Fibroblast of upper back skin (primary cell): ENCODE measurements around the gene SLC25A20.
"Not testable (repeated sequence)": the region's sequence is repeated elsewhere in the genome, so short reads cannot be mapped to it uniquely, and the experiment has no call there.

Experiments used
- DNase-seq: peaks from one replicate; pipeline ENCODE4 v3.0.0-alpha.2; 2013

Gene SLC25A20, protein sequence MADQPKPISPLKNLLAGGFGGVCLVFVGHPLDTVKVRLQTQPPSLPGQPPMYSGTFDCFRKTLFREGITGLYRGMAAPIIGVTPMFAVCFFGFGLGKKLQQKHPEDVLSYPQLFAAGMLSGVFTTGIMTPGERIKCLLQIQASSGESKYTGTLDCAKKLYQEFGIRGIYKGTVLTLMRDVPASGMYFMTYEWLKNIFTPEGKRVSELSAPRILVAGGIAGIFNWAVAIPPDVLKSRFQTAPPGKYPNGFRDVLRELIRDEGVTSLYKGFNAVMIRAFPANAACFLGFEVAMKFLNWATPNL

DNA sequence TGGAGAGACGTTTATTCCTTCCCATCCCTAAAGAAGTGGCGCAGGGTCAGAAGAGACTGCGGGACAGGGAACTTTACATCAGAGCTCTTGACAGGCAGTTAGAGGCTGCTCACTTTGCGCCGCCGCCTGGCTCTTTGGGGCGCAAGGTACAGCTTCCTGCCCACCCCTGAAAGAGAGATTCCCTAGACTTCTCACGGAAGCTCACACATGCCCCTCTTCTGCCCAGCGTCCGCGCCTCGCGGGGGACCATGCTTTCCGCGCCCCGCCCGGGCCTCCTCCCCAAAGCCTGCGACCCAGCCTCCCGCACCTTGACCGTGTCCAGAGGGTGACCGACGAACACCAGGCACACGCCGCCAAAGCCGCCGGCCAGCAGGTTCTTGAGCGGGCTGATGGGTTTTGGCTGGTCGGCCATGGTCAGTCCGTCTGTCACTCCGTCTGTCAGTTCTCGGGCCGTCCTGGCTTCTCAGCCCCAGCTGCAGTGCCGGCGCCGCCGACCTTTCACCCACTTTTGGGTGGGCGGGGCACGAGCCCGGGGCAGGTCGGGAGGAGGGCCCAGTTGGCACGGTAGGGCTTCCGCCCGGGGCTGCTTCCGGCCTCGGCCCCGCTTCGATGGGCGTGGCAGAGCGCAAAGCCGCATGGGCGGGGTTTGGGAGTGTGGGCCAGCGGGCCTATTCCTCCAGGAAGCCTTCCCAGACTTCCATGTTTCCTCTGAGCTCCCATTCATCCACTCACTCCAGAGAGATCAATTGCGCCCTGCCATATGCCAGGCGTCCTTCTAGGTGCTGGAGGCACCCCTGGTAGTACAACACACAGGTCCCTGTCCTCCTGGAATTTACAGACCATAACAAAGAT lies at the start of gene SLC25A20:
TSS of gene SLC25A20 (minus strand) at position 500 of the 852 bp plus-strand sequence. CDS start at position 412, 88 bp downstream.
- DNase-seq = peak; percentile 82

DNA sequence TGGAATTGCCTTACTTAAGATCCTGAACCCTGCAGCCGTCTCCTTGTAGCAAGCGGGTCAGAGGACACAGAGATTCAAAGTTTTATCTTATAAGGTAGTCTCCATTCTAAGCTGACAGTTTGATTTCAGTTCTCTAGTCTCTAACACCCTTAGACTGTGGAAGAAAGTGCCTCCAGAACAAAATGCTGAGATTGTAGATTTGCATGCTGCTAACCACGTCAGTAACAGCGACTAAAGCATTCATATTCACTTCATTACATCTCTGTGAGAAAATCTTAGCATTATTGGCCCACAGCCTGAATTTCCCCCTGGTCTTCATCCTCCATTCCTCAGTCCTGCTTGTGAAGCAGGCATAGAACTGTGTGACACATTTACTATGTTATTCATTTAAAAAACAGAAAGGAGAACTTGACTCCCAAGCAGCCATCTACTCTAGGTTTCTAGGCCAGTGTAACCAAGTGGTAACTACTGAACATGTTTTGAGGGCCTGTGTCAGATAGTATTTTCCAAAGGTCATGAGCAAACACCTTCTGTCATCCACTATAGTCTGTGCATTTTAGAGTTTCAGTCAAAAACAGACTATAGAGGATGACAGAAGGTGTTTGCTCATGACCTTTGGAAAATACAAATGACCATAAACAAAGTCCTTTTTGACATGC lies 47.3 kb upstream of the SLC25A20 start:
- no peak for DNase-seq

DNA sequence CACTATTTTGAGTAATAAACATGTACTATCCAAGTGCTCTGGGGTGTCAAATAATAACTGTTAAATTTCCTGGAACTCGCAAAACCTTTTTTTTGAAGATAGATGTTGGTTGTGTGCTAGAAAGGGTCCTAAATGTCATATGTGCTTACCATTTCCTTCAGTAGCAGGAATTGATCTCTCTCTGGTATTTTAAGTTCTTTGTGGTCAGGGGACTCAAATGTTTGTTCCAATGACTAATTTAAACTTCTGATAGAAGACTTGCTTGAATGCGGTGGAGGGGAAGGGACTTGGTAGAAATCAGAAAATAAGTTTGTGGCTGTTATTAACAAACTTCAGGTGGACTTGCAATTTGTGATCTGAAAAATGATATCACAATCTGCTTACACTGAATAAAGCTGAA lies 46.8 kb upstream of the SLC25A20 start:
- no peak for DNase-seq

DNA sequence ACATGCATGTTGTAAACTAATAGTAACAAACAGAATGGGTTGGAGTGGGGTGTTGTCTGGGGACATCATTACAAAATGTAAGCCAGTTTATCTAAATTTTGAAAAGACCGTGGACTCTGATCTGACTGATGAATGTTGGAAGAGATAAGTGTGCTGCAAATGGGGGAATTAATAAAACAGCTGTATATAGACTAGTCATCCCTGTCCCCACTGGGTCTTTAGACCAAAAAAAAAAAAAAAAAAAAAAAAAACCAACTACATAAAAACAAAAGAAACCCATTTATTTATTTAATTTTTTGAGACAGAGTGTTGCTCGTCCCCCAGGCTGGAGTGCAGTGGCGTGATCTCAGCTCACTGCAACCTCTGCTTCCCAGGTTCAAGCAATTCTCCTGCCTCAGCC lies 40.0 kb upstream of the SLC25A20 start:
- DNase-seq = no peak

DNA sequence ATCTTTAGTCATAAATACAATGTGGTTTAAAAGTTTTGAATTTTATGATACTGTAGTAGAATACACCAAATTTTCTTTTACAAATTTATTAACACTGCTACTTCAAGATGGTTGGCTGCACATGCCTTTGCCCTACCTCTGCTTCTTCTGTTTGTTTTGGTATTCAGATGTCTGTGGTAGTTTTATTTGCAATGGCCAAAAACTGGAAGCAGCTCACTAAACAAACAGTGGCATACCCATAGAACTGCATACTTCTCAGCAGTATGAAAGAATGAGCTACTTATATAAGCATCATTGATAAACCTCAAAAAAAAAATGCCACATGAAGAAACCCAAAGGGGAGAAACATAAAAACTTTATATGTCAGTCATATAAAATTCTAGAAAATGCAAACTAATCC lies 39.5 kb upstream of the SLC25A20 start:
- DNase-seq = no peak

DNA sequence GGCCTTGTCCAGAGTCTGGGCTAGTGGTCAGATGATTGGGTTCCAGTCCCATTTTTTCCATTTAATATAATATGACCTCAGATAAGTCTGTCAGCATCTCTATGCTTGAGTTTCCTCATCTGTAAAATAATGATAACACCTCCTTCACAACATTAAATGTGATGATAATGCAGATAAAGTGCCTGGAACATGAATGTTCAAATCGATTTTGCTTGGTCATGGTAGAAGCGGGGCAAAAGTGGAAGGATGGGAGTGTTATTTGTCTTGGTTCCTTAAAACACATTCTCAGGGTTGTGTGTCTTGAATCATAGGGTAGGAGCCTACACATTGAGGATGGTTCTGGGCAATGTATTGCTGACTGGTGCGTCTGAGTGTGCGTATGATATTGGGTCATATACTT lies 36.8 kb upstream of the SLC25A20 start:
- no peak for DNase-seq

DNA sequence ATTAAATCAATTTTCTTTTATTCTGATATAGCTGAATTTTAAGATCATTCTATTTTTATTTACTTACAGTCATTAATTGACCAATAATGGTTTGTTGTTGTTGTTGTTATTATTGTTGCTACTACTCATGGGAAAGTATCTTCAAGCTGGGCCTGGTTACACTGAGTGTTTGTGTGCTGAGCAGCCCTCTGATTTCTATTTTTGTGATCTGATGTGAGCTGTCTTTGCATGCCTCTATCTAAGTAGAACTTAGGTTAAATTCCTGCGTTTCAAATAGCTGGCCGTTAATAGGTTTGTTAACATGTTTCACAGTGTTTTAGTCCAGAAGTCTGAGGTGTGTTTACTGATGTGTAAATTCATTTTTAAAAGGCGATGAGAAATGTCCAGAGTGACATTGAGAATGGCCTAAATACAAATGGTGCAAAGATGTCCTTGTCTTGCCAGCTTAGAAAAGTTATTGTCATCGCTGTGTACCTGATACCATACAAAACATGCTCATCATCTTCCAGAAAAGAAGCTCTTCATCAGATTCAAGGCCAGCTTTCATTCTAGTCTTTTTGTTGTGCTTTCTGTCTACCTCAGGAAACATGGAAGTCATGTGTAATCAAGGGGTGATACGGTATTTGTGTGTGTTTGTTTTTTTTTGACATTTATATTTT lies 35.8 kb upstream of the SLC25A20 start:
- DNase-seq = no peak

DNA sequence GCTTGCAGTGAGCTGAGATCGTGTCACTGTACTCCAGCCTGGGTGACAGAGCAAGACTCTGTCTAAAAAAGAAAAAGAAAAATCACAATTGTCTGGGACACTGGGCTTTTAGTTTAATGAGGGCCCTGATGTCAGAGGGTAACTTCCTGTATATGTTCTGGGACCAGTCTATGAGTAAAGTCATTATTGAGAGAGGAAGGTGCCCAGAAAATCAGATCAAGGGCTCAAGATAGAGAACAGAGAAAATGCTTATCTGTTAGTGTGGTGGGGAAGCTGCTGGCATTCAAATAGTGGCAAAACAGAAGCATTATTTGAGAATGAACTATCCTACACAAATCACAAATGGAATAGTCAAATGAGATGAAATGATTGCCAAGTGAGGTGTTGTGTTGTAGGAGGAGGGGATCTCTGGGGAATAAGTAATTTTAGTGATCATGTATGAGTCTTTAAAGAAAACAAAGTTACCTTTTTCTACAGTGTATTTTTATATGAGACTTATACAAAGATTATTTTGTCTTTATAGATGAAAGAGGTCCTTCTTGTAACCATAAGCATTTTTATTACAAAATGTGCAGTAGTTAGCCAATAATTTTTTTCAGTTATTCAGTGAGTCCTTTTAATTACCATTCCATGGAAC lies 33.4 kb upstream of the SLC25A20 start:
- DNase-seq = no peak

DNA sequence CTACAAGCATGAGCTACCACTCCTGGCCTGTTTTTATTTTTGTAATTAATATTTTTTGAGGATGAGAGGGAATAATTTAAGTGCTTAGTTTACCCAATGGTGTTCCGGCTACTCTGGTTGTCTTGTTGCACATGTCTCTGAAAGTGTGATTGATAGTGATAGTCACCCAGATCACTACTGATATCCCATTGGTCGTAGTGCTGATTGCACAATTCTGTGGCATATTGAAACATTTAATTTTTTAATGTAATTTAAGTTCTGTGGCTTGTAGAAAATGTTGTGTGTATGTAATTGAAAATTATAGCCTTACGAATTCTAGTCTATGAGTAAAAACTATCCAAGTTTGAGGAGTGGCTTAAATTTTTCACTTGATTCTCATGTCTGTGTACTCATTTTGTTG lies 31.9 kb upstream of the SLC25A20 start:
- peak; percentile 32 for DNase-seq

DNA sequence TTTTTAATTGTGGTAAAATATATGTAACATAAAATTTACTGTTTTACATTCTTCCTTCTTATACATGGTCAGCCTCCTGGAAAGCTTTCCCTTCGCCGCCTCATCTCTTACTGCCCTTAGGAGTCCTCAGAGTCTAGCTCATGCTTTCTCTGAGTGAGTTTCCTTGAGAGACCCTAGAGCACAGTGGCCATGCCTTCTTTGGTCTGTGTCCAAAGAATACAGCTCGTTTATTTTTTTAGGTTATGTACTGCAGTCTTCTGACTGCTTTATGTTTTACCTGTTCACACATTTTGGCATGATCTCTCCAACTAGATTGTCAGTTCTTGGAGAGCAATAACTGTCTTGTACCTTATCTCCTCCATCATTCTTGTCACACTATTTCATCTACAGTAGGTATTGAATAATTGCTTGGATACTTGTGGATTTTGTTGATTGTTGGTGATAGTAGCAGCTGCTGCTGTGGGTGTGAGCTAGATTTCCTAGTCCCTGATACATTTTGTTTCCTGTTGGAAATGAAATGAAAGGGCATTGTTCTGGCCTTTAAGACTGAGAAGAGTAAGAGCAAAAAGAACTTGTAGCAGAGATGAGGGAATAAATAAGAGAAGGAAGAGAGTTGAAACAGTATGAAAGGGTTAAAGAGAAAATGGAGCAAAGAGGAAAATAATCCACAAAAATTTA lies 30.8 kb upstream of the SLC25A20 start:
- DNase-seq = no peak

DNA sequence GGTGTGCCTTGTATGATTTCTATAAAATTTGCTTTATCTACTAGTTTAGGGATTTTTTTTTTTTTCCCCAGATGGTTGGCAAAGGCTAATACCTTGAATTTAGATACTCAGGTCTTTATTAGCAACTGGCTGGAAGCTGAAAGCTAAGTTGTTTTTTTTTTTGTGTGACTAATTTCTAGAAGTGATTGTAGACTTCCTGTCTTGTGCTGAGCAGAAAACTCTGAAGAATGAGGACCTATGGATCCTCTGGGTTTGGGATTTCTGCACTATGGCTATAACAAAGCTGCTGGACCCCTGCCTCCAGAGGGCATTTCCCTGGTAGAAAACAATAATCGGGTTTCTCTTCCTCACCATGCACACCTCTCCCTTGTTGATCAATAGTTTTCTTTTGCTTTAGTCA lies 30.0 kb upstream of the SLC25A20 start:
- no peak for DNase-seq

DNA sequence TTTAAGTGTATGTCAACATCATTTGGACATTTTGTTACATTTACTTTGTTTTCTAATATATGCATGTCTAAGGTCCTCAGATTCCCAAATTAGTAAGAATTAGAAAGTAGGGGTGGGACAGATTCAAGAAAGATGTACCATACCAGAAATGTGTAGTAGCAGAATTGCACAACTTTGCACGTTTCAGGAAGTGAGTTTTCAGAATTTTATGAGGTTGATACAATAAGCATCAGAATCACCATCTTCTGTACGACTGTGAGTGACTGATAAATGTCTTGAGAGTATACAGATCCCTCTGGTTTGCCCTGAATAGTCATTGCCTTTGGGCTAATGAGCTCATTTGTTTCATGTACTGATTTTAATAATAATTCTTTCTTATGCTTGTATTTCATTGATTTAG lies 29.2 kb upstream of the SLC25A20 start:
- no peak for DNase-seq

DNA sequence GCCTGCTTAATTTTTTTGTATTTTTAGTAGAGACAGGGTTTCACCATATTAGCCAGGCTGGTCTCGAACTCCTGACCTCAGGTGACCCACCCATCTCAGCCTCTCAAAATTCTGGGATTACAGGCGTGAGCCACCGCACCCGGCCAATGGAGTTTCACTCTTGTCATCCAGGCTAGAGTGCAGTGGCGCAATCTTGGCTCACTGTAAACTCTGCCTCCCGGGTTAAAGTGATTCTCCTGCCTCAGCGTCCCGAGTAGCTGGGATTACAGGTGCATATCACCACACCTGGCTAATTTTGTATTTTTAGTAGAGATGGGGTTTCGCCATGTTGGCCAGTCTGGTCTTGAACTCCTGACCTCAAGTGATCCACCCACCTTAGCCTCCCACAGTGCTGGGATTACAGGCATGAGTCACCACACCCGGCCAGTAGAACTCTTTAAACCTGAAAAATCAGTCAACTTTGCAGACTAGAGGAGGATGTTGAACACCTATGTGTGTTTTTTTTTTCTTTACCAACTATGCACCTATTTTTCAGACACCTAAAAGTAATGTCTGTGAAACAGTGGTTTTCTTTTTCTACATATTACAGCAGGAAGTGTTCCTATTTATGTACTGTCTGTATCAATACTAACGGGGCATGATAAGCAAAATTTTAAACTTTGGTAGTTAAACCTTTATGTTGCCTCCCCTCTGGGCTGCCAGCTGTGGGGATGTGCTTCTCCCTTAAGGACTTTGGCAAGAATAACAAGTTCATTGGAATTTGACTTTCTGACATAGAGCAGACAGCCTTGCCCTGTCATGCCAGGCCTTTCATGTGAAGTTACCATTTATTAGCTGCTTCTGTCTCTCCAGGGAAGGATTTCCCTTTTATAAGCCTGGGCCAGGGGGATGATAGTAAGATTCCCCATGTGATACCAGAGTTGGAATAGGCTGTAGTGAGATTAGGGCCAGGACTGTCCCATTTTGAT lies 28.0 kb upstream of the SLC25A20 start:
- no peak for DNase-seq

DNA sequence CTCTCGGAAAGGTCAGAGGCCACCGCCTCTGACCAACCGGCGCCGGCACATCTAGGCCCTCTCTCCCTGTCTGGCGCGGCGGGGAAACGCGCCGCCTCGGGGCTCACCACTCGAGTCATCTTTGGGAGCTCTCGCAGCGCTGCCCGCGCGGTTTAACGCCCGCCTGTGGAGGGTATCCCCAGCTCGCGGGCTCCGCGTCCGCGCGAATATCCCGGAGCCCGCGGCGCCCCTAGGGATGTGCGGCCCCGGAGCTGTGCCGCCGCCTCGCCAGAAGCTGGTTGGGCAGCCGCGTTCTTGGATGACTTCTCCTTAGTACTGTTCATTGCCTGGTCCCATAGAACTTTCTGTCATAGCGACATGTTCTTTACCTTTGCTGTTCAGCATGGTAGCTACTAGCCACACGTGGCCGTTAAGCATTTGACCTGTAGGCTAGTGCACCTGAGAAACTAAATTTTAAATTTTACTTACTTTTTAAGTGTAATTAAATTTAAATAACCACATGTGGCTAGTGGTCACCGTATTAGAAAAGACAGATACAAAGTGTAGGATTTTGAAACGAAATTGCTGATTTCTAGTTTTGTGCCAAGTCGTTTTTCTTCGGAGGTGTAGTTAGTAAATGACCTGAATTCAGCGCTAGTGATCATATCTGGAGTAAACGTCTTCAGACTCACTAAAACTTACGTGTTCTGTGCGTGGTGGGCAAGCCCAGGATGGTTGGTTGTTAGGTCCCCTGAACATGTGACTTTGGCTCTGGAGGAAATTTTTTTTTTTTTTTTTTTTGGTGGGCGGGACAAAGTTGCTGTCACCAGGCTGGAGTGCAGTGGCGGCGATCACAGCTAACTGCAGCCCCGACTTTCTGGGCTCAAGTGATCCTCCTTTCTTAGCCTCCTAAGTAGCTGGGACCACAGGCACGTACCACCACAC lies 20.8 kb upstream of the SLC25A20 start:
- DNase-seq = peak; percentile 28

DNA sequence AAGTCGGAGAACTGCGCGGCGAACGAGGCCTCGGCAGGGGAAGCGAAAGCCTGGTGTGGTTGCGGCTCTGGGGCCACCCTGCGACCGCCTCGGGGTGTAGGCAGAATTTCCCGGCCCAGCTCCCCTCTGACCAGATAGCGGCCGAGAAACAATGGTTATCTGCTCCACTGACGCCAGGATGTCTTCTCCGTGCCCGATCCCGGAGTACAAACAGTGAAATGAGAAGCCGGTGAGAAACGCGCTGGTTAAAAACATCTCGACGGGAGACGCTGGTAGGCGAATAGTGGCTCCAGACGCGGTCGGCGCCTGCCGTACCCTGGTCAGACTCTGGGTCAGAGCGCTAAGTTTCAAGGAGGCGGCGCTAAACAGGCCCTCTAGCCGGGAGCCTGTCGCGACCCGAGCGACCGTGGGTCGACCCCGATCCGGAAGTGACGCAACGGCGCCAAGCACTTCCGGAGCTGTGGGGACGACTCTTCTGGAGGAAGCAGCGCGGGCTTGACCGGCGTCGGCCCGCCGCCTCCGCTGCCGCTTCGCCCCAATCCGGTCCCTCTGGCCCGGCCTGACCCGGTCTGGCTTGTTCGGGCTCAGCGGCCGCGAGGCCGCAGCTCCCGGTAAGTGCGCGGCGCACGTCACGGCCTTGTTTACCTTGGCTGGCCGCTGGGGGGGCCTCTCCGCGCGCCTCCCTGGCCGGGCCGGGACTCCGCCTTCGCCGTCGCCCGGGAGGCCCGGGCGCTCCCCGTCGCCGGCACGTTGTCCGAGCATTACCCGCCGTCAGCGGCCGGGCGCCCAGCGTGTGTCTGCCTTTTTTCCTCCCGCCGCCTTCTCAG lies 19.9 kb upstream of the SLC25A20 start, which contains the start of gene ARIH2:
TSS of gene ARIH2 (plus strand) at position 455 of the 827 bp plus-strand sequence. CDS start 8,717 bp downstream, outside the sequence.
- peak; percentile 89 for DNase-seq

DNA sequence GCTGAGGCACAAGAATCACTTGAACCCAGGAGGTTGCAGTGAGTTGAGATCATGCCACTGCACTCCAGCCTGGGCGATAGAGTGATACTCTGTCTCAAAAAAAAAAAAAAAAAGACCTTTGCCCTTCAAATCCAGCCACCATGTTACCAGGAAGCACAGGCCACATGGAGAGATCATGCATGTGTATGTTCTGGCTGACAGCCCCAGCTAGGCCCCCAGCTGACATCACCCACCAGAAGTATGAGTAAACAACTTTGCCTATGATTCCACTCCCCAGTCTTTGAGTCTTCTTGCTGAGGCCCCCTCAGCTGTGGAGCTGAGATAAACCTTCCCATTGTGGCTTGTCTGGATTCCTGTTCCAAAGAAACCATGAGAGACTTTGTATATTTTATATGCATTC lies 16.6 kb upstream of the SLC25A20 start:
- DNase-seq = no peak

DNA sequence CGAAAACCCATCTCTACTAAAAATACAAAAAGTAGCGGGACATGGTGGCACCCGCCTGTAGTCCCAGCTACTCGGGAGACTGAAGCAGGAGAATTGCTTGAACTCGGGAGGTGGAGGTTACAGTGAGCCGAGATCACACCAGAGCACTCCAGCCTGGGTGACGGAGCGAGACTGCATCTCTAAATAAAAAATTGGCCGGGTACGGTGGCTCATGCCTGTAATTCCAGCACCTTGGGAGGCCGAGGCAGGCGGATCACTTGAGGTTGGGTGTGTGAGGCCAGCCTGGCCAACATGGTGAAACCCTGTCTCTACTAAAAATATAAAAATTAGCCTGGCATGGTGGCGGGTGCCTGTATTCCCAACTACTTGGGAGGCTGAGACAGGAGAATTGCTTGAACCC lies 8.3 kb upstream of the SLC25A20 start:
- DNase-seq = not testable (repeated sequence)

DNA sequence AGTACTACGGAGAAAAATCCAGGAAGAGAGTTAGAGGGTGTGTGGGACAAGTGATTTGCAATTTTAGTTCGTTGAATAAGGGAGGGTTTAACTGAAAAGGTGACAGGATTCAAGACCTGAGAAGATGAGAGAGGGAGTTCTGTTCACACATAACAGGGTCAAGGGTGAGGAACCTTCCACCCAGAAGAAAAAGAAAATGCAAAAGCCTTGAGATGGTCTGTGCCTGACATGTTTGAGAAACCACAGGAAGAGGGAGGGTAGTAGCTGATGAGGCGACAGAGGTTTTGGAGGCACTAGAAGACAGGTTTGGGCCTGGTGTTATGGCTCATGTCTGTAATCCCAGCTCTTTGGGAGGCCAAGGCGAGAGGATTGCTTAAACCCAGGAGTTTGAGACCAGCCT lies 591 bp upstream of the SLC25A20 start:
- DNase-seq = no peak
